GM23338 (cell line): Measurements from ENCODE around the gene UBE2S. TPM values are rescaled to one million over a fixed set of nuclear protein-coding genes. Genes with fewer than 3 reads are reported as not detected.
A peak's percentile ranks its signal among the peaks of the same experiment; 100 is the strongest.

ENCODE experiments used
- ATAC-seq: fragments of 200-7000 bp; cut with Tn5 transposase; 3 replicates; pipeline ENCODE4 v1.9.1; 2020
- DNase-seq: peaks from one replicate; pipeline ENCODE4 v3.0.0-alpha.2; 2015; ENCODE audit warnings: low spot score
- H2AFZ ChIP-seq: fragments of 200-600 bp; sonication (generic); 2 replicates; pipeline ENCODE4 v1.8.0; 2016; ENCODE audit warnings: antibody characterized with exemption, mild to moderate bottlenecking, moderate library complexity
- H3F3A ChIP-seq: fragments of 200-600 bp; sonication (generic); replicated peaks from 2 replicates; pipeline ENCODE4 v1.8.0; 2017; ENCODE audit warnings: antibody characterized with exemption, mixed run types, low read depth
- H3K27ac ChIP-seq: fragments of 200-600 bp; sonication (generic); 2 replicates; pipeline ENCODE4 v1.6.1; 2016; ENCODE audit warnings: low read depth
- H3K27me3 ChIP-seq: fragments of 200-600 bp; sonication (generic); 2 replicates; pipeline ENCODE4 v1.8.0; 2016; ENCODE audit warnings: mild to moderate bottlenecking, mixed run types, moderate library complexity; ENCODE audit not compliant: insufficient read depth
- H3K36me3 ChIP-seq: fragments of 200-600 bp; sonication (generic); 2 replicates; pipeline ENCODE4 v1.8.0; 2016; ENCODE audit warnings: mild to moderate bottlenecking; ENCODE audit not compliant: insufficient read depth
- H3K4me1 ChIP-seq: fragments of 200-600 bp; sonication (generic); 2 replicates; pipeline ENCODE4 v1.8.0; 2016; ENCODE audit warnings: mild to moderate bottlenecking, moderate library complexity; ENCODE audit not compliant: insufficient read depth
- H3K4me2 ChIP-seq: fragments of 200-600 bp; sonication (generic); 2 replicates; pipeline ENCODE4 v1.7.1; 2017; ENCODE audit warnings: mixed run types
- H3K4me3 ChIP-seq: fragments of 200-600 bp; sonication (generic); 2 replicates; pipeline ENCODE4 v1.6.1; 2016; ENCODE audit warnings: mixed run types
- H3K79me2 ChIP-seq: fragments of 200-600 bp; sonication (generic); replicated peaks from 2 replicates; pipeline ENCODE4 v1.8.0; 2017; ENCODE audit warnings: mild to moderate bottlenecking; ENCODE audit not compliant: insufficient read depth
- H3K9me2 ChIP-seq: fragments of 200-600 bp; sonication (generic); 2 replicates; pipeline ENCODE4 v1.8.0; 2017; ENCODE audit not compliant: insufficient read depth
- H4K20me1 ChIP-seq: fragments of 200-600 bp; sonication (generic); replicated peaks from 2 replicates; pipeline ENCODE4 v1.8.0; 2017; ENCODE audit warnings: mild to moderate bottlenecking; ENCODE audit not compliant: insufficient read depth
- H3K27ac Mint-ChIP-seq: 2 replicates; pipeline ENCODE4 v1.8.0; 2020; ENCODE audit warnings: inconsistent platforms, mild to moderate bottlenecking, moderate library complexity, mixed read lengths
- H3K27me3 Mint-ChIP-seq: 3 replicates; pipeline ENCODE4 v1.8.0; 2022; ENCODE audit warnings: low read depth, mild to moderate bottlenecking, moderate library complexity, mixed read lengths, inconsistent platforms; ENCODE audit not compliant: insufficient read depth, poor library complexity
- H3K36me3 Mint-ChIP-seq: 3 replicates; pipeline ENCODE4 v1.8.0; 2021; ENCODE audit warnings: low read depth, mild to moderate bottlenecking, inconsistent platforms, moderate library complexity, mixed read lengths
- H3K4me1 Mint-ChIP-seq: 3 replicates; pipeline ENCODE4 v1.8.0; 2020; ENCODE audit warnings: mild to moderate bottlenecking, inconsistent platforms, mixed read lengths
- H3K4me3 Mint-ChIP-seq: 3 replicates; pipeline ENCODE4 v1.8.0; 2021; ENCODE audit warnings: moderate library complexity, mild to moderate bottlenecking, inconsistent platforms, mixed read lengths
- H3K9me3 Mint-ChIP-seq: 3 replicates; pipeline ENCODE4 v1.8.0; 2020; ENCODE audit warnings: moderate library complexity, mild to moderate bottlenecking, inconsistent platforms, mixed read lengths
- CREB1 ChIP-seq: fragments of 250-450 bp; sonication (Bioruptor Pico); IDR thresholded peaks from 2 replicates; pipeline ENCODE4 v1.5.0; 2020; ENCODE audit warnings: low read depth, mild to moderate bottlenecking, moderate library complexity
- CTCF ChIP-seq, 2 experiments: fragments of 200-600 bp in 1 of 2; sonication (generic) in 1 of 2; conservative IDR thresholded peaks; 2 replicates each; pipeline versions ENCODE4 v1.5.1 to v1.6.1; 2016 to 2017; ENCODE audit warnings: antibody characterized with exemption in 2 of 2, low read depth in 2 of 2, mild to moderate bottlenecking in 2 of 2, moderate library complexity in 1 of 2
- ETS1 ChIP-seq: IDR thresholded peaks from 2 replicates; pipeline ENCODE4 v1.6.1; 2016; ENCODE audit warnings: antibody characterized with exemption
- EZH2 ChIP-seq: fragments of 200-600 bp; sonication (generic); IDR thresholded peaks from one replicate; pipeline ENCODE4 v1.8.0; 2017; ENCODE audit warnings: antibody characterized with exemption, mild to moderate bottlenecking, low read depth; ENCODE audit not compliant: unreplicated experiment
- EZH2phosphoT487 ChIP-seq: fragments of 200-600 bp; sonication (generic); IDR thresholded peaks from one replicate; pipeline ENCODE4 v1.8.1; 2018; ENCODE audit warnings: antibody characterized with exemption; ENCODE audit not compliant: unreplicated experiment
- JUNB ChIP-seq: IDR thresholded peaks from one replicate; pipeline ENCODE4 v1.6.1; 2016; ENCODE audit warnings: antibody characterized with exemption; ENCODE audit not compliant: unreplicated experiment
- NANOG ChIP-seq: IDR thresholded peaks from 2 replicates; pipeline ENCODE4 v1.6.1; 2016; ENCODE audit warnings: antibody characterized with exemption, borderline replicate concordance
- POLR2AphosphoS5 ChIP-seq: IDR thresholded peaks from 2 replicates; pipeline ENCODE4 v1.6.1; 2016; ENCODE audit warnings: antibody characterized with exemption, low read depth
- REST ChIP-seq: IDR thresholded peaks from one replicate; pipeline ENCODE4 v1.6.1; 2018; ENCODE audit warnings: antibody characterized with exemption; ENCODE audit not compliant: unreplicated experiment
- STAT1 ChIP-seq: IDR thresholded peaks from one replicate; pipeline ENCODE4 v1.6.1; 2016; ENCODE audit warnings: antibody characterized with exemption; ENCODE audit not compliant: unreplicated experiment
- ZNF114 ChIP-seq: fragments of 250-450 bp; sonication (Bioruptor Pico); IDR thresholded peaks from 2 replicates; pipeline ENCODE4 v1.5.0; 2020; ENCODE audit warnings: mild to moderate bottlenecking, moderate library complexity
- ZNF331 ChIP-seq: fragments of 250-450 bp; sonication (Bioruptor Pico); IDR thresholded peaks from 2 replicates; pipeline ENCODE4 v1.5.0; 2020; ENCODE audit warnings: low read depth, mild to moderate bottlenecking, moderate library complexity
- polyA plus RNA-seq: library from polyadenylated mRNA; unstranded; fragments of >200 nt; fragmentation: Nextera tagmentation; extraction: Ambion mirVana; gene quantifications from 2 replicates; pipeline ENCODE4 v1.2.1, GENCODE V29; 2016
- total RNA-seq: library from RNA; depleted of rRNA; stranded (reverse); fragments of >200 nt; shearing (Covaris generic); gene quantifications from 2 replicates; pipeline ENCODE4 v1.2.3, GENCODE V29; 2014
- TF ChIP-seq, protein P1 (sequence below): fragments of 250-450 bp; sonication (Bioruptor Pico); IDR thresholded peaks from 2 replicates; pipeline ENCODE4 v1.5.0; 2020; ENCODE audit warnings: mild to moderate bottlenecking, moderate library complexity

Gene UBE2S
- total and polyA plus RNA-seq, 2 experiments from 2014 or later, result 363 to 533 TPM

DNA sequence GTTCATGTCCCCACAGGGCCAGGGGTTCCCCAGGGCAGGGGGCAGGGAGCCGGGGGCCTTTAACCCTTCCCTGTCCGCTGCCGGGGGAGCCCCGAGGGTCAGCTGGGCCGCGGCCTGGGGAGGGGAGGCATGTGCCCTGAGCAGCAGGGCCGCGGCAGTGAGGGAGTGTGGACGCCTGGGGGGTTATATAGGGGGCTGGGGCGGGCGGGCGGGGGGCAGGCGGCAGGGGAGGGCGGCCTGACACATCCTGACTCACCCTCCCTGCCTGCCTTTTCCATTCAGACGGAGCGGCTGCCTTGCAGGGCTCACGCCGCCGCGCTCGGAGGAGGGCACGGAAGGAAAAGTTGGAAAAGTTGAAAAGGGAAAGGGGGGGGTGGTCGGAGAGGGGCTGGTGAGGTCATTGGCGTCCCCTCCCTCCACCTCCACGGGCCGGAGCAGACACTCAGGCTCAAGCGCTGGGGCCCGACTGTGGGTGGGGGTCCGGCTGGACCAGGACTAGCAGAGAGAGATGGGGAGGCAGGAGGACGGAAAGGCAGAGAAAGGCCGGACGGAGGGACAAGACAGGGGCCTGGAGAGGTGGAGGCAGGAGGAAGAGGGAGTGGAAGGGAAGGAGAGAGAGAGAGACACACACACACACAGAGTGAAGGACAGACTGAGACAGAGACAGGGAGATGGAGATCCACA, 37.1 kb downstream of the UBE2S start, which contains the start of gene IL11:
IL11 (minus strand) TSS at position 159 of the 684 bp plus-strand sequence; CDS start at position 6, 153 bp downstream.
- H3K27ac Mint-ChIP-seq, result no peak within 1 kb of the TSS
- peaks cover 28% of the 10 kb centered on the region for H3K4me1 ChIP-seq

More for the DNA sequence above, 37.1 kb downstream of the UBE2S start, which contains the start of gene IL11:
- Histone ChIP-seq H3K79me2 (no peaks in the 10 kb centered on the region), H3K36me3 (no peaks in the 10 kb centered on the region), H3K27ac (no peak within 1 kb of the TSS), H3K4me2 (peak within 1 kb of the TSS; percentile 90), H3K9me2 (no peaks in the 10 kb centered on the region), H3K27me3 (peaks cover 68% of the 10 kb centered on the region), H3F3A (0 out of 2 replicates have a peak, but pooled peaks cover 12% of the 10 kb centered on the region), H4K20me1 (no peaks in the 10 kb centered on the region), H2AFZ (peak within 1 kb of the TSS; percentile 90), H3K4me3 (peak within 1 kb of the TSS; percentile 70)
- ATAC-seq, result peak; percentile 15
- TF ChIP-seq, protein P1, sequence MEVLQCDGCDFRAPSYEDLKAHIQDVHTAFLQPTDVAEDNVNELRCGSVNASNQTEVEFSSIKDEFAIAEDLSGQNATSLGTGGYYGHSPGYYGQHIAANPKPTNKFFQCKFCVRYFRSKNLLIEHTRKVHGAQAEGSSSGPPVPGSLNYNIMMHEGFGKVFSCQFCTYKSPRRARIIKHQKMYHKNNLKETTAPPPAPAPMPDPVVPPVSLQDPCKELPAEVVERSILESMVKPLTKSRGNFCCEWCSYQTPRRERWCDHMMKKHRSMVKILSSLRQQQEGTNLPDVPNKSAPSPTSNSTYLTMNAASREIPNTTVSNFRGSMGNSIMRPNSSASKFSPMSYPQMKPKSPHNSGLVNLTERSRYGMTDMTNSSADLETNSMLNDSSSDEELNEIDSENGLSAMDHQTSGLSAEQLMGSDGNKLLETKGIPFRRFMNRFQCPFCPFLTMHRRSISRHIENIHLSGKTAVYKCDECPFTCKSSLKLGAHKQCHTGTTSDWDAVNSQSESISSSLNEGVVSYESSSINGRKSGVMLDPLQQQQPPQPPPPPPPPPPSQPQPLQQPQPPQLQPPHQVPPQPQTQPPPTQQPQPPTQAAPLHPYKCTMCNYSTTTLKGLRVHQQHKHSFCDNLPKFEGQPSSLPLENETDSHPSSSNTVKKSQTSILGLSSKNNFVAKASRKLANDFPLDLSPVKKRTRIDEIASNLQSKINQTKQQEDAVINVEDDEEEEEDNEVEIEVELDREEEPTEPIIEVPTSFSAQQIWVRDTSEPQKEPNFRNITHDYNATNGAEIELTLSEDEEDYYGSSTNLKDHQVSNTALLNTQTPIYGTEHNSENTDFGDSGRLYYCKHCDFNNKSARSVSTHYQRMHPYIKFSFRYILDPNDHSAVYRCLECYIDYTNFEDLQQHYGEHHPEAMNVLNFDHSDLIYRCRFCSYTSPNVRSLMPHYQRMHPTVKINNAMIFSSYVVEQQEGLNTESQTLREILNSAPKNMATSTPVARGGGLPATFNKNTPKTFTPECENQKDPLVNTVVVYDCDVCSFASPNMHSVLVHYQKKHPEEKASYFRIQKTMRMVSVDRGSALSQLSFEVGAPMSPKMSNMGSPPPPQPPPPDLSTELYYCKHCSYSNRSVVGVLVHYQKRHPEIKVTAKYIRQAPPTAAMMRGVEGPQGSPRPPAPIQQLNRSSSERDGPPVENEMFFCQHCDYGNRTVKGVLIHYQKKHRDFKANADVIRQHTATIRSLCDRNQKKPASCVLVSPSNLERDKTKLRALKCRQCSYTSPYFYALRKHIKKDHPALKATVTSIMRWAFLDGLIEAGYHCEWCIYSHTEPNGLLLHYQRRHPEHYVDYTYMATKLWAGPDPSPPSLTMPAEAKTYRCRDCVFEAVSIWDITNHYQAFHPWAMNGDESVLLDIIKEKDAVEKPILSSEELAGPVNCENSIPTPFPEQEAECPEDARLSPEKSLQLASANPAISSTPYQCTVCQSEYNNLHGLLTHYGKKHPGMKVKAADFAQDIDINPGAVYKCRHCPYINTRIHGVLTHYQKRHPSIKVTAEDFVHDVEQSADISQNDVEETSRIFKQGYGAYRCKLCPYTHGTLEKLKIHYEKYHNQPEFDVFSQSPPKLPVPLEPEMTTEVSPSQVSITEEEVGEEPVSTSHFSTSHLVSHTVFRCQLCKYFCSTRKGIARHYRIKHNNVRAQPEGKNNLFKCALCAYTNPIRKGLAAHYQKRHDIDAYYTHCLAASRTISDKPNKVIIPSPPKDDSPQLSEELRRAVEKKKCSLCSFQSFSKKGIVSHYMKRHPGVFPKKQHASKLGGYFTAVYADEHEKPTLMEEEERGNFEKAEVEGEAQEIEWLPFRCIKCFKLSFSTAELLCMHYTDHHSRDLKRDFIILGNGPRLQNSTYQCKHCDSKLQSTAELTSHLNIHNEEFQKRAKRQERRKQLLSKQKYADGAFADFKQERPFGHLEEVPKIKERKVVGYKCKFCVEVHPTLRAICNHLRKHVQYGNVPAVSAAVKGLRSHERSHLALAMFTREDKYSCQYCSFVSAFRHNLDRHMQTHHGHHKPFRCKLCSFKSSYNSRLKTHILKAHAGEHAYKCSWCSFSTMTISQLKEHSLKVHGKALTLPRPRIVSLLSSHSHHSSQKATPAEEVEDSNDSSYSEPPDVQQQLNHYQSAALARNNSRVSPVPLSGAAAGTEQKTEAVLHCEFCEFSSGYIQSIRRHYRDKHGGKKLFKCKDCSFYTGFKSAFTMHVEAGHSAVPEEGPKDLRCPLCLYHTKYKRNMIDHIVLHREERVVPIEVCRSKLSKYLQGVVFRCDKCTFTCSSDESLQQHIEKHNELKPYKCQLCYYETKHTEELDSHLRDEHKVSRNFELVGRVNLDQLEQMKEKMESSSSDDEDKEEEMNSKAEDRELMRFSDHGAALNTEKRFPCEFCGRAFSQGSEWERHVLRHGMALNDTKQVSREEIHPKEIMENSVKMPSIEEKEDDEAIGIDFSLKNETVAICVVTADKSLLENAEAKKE (CRISPR knock-in tag), result no peak
- TF ChIP-seq EZH2phosphoT487 (no peak), STAT1 (no peak), CTCF (conservative IDR thresholded peaks at IDR 0.05; ENCODE audit: low read depth in 2 of 2) (no peak), ETS1 (no peak), JUNB (no peak), NANOG (no peak), ZNF331 (CRISPR knock-in tag) (no peak), EZH2 (peak; percentile 65), CREB1 (CRISPR knock-in tag) (no peak), REST (no peak), ZNF114 (CRISPR knock-in tag) (no peak), POLR2AphosphoS5 (0 out of 2 replicates have a peak, but pooled peaks have one; percentile 15)
- Mint-ChIP-seq H3K4me1 (peaks cover 35% of the 10 kb centered on the region), H3K4me3 (peak within 1 kb of the TSS; percentile 81), H3K27me3 (peaks cover 63% of the 10 kb centered on the region), H3K36me3 (no peaks in the 10 kb centered on the region; the same call in 2 of the 3 replicates), H3K9me3 (no peaks in the 10 kb centered on the region; the same call in 1 of the 3 replicates)
- DNase-seq, result no peak
